Mesothelial cell of epicardium (in vitro differentiated cells): ENCODE measurements around the gene PHKG1. TPM values are rescaled to one million over a fixed set of nuclear protein-coding genes. Genes with fewer than 3 reads are reported as not detected.

Experiments
- total RNA-seq: library from RNA; stranded (reverse); gene quantifications from 3 replicates; pipeline ENCODE4 v1.2.1, GENCODE V29; 2021

Gene PHKG1
- total RNA-seq, 1 donor from 2014 or later, result 2.6 TPM

Other genes starting within 250 kb of the PHKG1 start
- gene SEPTIN14, start 230.2 kb downstream of the PHKG1 start, total RNA-seq, result 0.07 TPM in 1 of 3 replicates, not detected in the others
- 11.5 to 15.2 TPM (median 14.8 TPM) in 3 replicates for gene ZNF713, start 205.5 kb downstream of the PHKG1 start, total RNA-seq
- gene MRPS17, start 141.1 kb downstream of the PHKG1 start, total RNA-seq, result 17.2 to 19.7 TPM (median 17.5 TPM) in 3 replicates
- 59.9 to 63.4 TPM (median 62.8 TPM) in 3 replicates for gene NIPSNAP2, start 128.4 kb downstream of the PHKG1 start, total RNA-seq
- gene PSPH, start 41.5 kb downstream of the PHKG1 start, total RNA-seq, result 16.9 to 19.9 TPM (median 19.5 TPM) in 3 replicates
- 124 to 130 TPM (median 127 TPM) in 3 replicates for gene CCT6A, start 41.2 kb downstream of the PHKG1 start, total RNA-seq
- 153 to 156 TPM (median 156 TPM) in 3 replicates for gene SUMF2, start 28.7 kb downstream of the PHKG1 start, total RNA-seq
- 195 to 215 TPM (median 214 TPM) in 3 replicates for gene CHCHD2, start 13.5 kb upstream of the PHKG1 start, total RNA-seq
- gene NUPR2, start 23.5 kb upstream of the PHKG1 start, total RNA-seq, result not detected in 3 replicates